GM11168 (cell line): ENCODE measurements around the gene POLR2F.

Experiments
- in situ Hi-C: fragments of 300-500 bp; cut with MboI; formaldehyde crosslinking; loops from one replicate; pipeline ENCODE4 v1.12.0; 2022; ENCODE audit warnings: low sequenced_read_pairs; ENCODE audit not compliant: unreplicated experiment

The POLR2F gene

GRCh38 chr22:37953437-37954179, at the start of gene POLR2F, which contains the start of gene C22orf23:
POLR2F (plus strand) TSS chr22:37953699; CDS start chr22:37953788, 89 bp downstream.
C22orf23 (minus strand) TSS chr22:37953601; CDS start chr22:37953149, 452 bp downstream.
- in situ Hi-C loops: no loop called here

GRCh38 chr22:37904572-37905533, 48.6 kb upstream of the POLR2F start:
- in situ Hi-C loops: no loop called here

DNA sequence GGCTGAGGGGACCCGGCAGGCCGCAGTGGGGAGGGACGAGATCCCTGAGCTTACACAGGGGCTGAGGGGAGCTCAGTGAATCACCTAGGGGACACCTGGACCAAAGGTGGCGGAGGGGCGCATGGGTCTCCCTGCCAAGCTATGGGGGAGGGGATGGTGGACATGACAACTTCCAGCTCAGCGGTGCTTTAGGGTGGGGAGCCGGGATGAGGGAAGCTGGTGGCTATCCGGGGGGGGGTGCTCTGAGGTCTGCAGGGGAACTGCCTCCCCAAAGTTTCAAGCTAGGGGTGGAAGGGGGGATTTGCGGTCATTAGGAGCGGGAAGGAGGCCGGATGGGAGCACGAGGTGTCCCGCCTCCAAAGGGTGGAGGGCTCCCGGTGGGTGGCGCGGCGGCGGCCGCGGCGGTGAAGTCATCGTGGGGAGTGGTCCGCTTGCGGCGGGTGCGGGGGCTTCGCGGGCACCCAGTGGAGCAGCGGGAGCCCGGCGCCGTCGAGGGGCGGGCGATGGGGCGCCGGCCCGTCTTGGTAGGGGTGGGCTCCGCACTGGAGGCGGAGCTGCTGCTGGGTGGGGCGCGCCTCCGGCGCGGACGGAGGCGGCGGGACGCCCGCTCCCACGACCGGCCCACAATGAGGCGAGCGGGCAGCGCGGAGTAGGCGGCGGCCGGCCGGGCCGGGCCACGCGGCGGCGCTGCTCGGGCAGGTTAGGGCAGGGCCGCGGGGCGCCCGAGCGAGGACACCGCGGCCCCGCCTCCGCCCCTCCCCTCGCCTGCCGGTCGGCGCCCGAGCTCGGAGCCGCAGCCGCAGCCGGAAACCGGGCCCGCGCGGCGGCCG, 47.8 kb upstream of the POLR2F start, which contains the start of gene MICALL1:
Gene MICALL1 (plus strand): TSS at position 764 of the 830 bp plus-strand sequence. CDS start 126 bp downstream, outside the sequence.
- in situ Hi-C loops: no loop called here

- in situ Hi-C loops: no loop called here
Measured at GRCh38 chr22:37906364-37907008, 47.0 kb upstream of the POLR2F start.

GRCh38 chr22:37907036-37907954, 46.2 kb upstream of the POLR2F start:
- in situ Hi-C loops: no loop called here

- in situ Hi-C loops: no loop called here
Measured at GRCh38 chr22:37909766-37910165, 43.7 kb upstream of the POLR2F start.

DNA sequence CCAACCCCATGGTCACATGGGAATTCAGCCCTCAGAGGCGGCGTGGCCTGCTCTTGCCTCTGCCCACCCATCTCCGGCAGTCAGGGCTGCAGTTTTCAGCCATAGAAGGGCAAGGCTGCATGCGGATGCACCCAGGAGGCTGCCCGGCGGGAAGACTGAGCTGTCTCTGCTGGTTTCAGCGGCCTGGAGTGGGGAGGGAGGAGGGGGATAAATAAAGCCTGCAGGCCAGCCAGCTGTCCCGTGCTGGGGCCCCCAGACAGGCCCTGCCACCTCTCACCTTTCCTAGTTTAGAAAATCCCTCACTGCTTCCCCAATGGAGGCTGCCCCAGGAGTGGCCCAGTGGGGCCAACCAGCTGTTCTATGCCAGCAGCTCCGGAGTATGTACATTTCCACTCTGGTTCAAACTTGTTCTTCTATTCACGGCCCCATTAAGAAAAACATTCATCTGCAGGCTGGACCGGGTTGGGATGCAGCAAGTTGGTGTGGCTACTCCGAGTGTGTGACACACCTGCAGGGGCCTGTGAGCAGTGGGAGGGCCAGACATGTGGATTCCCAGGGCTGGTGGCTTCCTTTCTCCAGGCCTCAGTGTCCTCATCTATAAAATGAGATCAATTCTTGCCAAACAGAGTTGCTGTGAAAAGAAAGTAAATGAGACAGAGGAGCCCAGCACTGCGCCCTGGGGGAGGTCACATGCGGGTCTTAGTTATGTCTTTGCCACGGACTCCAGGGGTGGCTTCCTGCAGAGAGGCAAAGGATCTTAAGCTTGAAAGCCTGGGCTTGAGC, 42.4 kb upstream of the POLR2F start:
- in situ Hi-C loops: no loop called here

- in situ Hi-C loops: no loop called here
Measured at GRCh38 chr22:37911697-37912096, 41.8 kb upstream of the POLR2F start.

GRCh38 chr22:37912171-37912570, 41.3 kb upstream of the POLR2F start:
- in situ Hi-C loops: no loop called here

DNA sequence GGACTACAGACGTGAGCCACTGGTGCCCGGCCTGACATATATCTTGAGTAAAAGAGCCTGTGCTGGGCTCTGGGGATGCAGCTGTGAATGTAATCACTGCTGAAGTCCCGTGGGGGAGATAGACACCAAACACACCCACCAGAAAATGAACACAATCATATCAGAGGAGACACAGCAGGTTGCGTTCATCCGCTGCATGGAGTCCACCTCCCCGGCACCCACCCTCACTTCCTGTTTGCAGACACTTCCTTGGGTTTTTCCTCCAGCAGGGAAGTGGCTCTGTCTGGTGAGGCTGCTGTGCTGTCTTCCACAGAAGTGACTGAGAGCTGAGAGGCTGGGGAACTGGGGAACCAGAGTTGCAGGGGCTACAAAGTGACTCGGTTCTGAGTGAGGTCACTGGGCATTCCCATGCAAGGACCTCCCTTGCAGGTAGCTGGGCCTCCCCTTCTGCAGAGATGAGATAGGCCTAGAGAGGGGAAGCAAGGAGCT, 40.2 kb upstream of the POLR2F start:
- in situ Hi-C loops: no loop called here

GRCh38 chr22:37916311-37916710, 37.2 kb upstream of the POLR2F start:
- in situ Hi-C loops: no loop called here

- in situ Hi-C loops: no loop called here
Measured at GRCh38 chr22:37917874-37918548, 35.5 kb upstream of the POLR2F start.

DNA sequence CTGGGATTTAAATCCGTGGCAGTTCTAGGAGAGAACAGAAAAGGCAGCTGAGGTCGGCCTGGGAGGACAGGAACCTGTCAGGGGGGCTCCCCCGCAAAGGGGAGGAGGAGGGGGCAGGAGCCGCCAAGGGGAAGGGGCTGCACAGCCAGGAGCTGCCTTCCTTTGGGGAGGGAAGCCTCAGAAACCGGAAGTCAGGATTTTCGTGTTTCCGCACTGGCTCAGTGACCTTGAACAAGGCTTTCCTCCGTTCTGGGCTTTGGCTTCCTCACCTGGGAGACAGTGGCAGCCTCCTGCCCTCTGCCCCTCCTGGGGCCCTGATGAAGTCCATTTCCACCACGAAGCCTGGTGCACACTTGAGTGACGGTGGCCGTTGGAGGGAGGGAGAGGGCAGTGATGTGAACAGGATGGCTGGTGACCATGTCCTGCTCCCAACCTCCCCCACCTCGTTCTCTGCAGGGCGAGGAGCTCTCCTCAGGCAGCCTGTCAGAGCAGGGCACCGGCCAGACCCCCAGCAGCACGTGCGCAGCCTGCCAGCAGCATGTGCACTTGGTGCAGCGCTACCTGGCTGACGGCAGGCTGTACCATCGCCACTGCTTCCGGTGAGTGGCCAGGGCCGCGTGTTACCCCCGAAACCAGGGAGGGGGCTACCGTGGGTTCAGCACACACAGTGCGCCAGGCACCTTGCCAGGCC, 34.8 kb upstream of the POLR2F start:
- in situ Hi-C loops: no loop called here

DNA sequence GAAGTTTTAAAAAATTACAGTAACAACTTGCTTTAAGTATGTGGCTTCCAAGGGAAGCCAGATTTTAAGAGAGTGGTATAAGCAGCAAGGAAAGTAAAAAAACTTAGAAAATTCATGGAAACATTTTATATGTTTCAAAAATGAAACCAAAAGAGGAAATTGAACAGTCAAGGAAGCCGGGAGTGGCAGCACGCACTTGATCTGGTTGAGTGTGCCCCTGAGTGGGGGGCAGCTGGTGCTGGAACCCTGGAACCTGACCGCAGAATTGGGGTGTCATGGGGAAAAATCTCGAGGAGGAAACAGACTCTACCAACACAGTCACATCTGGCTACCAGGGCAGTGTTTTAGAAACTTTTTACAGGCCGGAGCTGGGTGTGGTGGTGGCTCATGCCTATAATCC, 33.4 kb upstream of the POLR2F start:
- in situ Hi-C loops: no loop called here

DNA sequence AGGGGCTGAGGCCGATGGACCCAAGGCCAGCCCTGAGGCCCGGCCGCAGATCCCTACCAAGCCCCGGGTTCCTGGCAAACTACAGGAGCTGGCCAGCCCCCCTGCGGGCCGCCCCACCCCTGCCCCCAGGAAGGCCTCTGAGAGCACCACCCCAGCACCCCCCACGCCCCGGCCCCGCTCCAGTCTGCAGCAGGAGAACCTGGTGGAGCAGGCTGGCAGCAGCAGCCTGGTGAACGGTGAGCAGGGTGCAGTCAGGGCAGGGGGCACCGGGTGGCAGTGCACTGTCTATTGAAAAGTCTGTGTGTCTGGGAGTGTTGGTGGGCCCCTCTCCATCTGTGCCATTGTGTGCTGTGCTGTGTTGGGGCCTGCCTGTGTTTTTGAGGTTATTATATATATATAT, 31.3 kb upstream of the POLR2F start:
- in situ Hi-C loops: no loop called here

- in situ Hi-C loops: no loop called here
Measured at GRCh38 chr22:37923927-37924326, 29.6 kb upstream of the POLR2F start.
